ENCODE measurements around the gene TDRD7. TPM values are rescaled to one million over a fixed set of nuclear protein-coding genes. Genes with fewer than 3 reads are reported as not detected.

Gene TDRD7
- total RNA-seq, 1 donor from 2014 or later, result 8.1 TPM

DNA sequence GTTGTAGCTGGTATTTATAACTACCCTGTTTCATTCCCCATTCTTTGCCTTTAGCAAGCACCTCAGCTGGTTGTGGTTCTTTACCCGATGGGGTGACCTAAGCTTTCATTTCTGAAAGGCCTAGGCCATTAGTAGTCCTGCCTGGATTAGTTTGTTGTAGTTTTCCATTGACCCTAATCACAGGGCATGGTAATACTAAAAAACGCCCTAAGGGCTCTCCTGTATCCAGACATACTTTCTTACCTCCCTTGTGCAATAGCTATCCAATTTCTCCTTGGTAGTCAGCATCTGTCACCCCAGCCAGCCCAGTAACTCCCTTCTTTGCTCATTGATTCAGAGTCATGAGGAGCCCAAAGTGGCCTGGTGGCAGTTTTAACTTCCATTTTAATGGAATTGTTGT, 113.6 kb downstream of the TDRD7 start:
- no peak for DNase-seq (ENCODE audit: low spot score)
- Mint-ChIP-seq H3K36me3 (no peaks in the 10 kb centered on the region), H3K4me1 (peaks cover 21% of the 10 kb centered on the region), H3K27me3 (ENCODE audit: insufficient read depth, low read depth) (peaks cover 5% of the 10 kb centered on the region), H3K4me3 (no peak overlapping the region), H3K9me3 (no peaks in the 10 kb centered on the region), H3K27ac (no peak overlapping the region)
- Histone ChIP-seq H3K4me2 (no peak overlapping the region), H3K9ac (no peak overlapping the region), H3K79me2 (ENCODE audit: low read depth) (no peaks in the 10 kb centered on the region), H3K27ac (no peak overlapping the region), H3K36me3 (no peaks in the 10 kb centered on the region), H3K27me3 (no peaks in the 10 kb centered on the region), H4K20me1 (ENCODE audit: low read depth) (no peaks in the 10 kb centered on the region), H3K9me3 (ENCODE audit: low read depth) (no peaks in the 10 kb centered on the region), H3F3A (ENCODE audit: low read depth) (peaks cover 25% of the 10 kb centered on the region), H3K4me3 (no peak overlapping the region), H3K4me1 (peaks cover 21% of the 10 kb centered on the region), H2AFZ (replicated peaks) (no peak overlapping the region)
- TF ChIP-seq EZH2 (IDR thresholded peaks at IDR 0.05), result no peak
- TF ChIP-seq, protein P1, sequence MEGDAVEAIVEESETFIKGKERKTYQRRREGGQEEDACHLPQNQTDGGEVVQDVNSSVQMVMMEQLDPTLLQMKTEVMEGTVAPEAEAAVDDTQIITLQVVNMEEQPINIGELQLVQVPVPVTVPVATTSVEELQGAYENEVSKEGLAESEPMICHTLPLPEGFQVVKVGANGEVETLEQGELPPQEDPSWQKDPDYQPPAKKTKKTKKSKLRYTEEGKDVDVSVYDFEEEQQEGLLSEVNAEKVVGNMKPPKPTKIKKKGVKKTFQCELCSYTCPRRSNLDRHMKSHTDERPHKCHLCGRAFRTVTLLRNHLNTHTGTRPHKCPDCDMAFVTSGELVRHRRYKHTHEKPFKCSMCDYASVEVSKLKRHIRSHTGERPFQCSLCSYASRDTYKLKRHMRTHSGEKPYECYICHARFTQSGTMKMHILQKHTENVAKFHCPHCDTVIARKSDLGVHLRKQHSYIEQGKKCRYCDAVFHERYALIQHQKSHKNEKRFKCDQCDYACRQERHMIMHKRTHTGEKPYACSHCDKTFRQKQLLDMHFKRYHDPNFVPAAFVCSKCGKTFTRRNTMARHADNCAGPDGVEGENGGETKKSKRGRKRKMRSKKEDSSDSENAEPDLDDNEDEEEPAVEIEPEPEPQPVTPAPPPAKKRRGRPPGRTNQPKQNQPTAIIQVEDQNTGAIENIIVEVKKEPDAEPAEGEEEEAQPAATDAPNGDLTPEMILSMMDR (IDR thresholded peaks at IDR 0.05), result no peak
- no peak for TF ChIP-seq EZH2phosphoT487 (IDR thresholded peaks at IDR 0.05)

DNA sequence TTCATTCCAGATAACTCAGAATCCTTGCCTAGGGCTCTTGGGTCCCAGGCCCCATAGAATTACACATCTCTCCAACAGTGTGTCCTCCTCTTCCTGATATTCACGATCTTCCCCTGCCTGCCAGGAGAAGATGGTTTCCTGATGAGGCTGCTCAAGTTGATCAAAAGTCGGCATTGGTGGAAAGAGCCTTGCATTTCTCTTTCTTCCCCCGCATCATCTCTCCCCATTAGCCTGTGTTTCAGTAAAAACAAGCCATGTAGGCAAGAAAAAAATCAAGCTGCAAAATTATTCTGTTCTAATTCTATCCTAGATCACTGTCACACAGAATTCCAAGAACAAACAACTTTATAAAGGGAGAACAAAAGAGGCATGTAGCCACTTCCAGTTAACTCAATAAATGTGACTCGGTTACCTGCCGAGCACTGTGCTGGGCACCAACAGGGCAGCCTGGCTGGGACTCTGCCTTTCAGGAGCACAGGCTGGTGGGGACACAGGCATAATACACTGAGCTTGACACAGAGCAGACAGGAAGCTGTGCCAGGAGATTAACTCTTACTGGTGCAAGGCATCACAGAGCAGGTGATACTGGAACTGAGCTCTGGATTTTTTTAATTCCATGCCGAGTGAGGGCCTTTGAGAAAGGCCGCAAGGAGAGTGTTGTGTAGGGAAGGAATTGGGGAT, 115.1 kb downstream of the TDRD7 start:
- H3K9me3 Mint-ChIP-seq, result no peaks in the 10 kb centered on the region
- Histone ChIP-seq H3F3A (ENCODE audit: low read depth) (peaks cover 25% of the 10 kb centered on the region), H3K79me2 (ENCODE audit: low read depth) (no peaks in the 10 kb centered on the region), H3K9ac (no peak overlapping the region), H3K4me1 (peaks cover 21% of the 10 kb centered on the region), H4K20me1 (ENCODE audit: low read depth) (no peaks in the 10 kb centered on the region), H3K27ac (no peak overlapping the region), H2AFZ (replicated peaks) (no peak overlapping the region), H3K9me3 (ENCODE audit: low read depth) (no peaks in the 10 kb centered on the region), H3K36me3 (no peaks in the 10 kb centered on the region), H3K4me2 (peak overlapping the region; percentile 70), H3K4me3 (no peak overlapping the region), H3K27me3 (no peaks in the 10 kb centered on the region)
- H3K4me3 Mint-ChIP-seq, result peak overlapping the region; percentile 8
- H3K36me3 Mint-ChIP-seq, result no peaks in the 10 kb centered on the region
- no peak for TF ChIP-seq EZH2phosphoT487 (IDR thresholded peaks at IDR 0.05)
- TF ChIP-seq, protein P1 (IDR thresholded peaks at IDR 0.05), result no peak
- no peak for TF ChIP-seq EZH2 (IDR thresholded peaks at IDR 0.05)
- peaks cover 5% of the 10 kb centered on the region for H3K27me3 Mint-ChIP-seq (ENCODE audit: insufficient read depth, low read depth)
- peak; percentile 25 for DNase-seq (ENCODE audit: low spot score)
- no peak overlapping the region for H3K27ac Mint-ChIP-seq
- peaks cover 21% of the 10 kb centered on the region for H3K4me1 Mint-ChIP-seq

DNA sequence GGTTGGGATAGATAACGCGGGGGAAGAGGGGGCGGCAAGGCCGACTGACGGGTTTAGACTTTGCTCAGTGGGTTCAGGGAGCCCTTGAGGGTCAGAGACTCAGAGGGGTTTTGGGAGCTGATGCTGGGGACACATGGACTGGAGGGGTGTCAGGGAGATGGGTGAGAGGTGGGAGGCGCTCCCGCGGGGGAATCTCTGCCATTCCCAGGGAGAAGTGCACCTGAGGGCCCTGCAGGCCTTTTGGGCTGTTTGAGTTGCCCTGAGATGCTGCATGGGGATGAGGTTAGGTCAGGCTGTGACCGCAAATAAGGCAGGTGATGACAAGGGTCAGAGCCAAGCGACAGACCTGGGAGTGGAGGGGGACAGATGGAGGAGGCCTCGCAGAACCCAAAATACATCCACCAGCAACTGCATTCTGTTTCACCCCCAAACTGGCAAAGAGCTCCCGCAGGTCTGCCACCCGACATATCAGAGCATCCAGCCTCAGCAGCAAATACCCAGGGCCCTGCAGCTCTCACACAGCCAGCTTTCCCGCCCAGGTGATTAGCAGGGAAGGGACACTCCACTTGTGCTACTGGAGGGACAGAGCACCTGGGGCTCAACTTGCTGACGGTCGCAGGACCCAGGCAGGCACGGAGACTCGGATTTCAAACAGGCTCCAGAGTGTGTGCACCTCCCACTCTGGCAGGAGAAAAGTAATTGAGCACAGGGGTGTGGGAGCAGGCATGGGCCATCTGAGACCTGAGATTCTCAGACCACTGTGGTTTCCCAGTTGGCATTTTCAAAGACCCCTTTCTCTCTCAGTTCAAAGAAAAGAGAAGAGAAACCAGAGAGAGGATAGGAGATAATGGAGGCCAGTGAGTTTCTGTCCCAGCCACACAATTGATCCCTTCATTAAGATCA, 116.0 kb downstream of the TDRD7 start:
- Histone ChIP-seq H3K4me3 (no peak overlapping the region), H3K4me1 (peaks cover 21% of the 10 kb centered on the region), H3K4me2 (peak overlapping the region; percentile 70), H4K20me1 (ENCODE audit: low read depth) (no peaks in the 10 kb centered on the region), H3F3A (ENCODE audit: low read depth) (peaks cover 25% of the 10 kb centered on the region), H3K9ac (no peak overlapping the region), H3K27ac (peak overlapping the region; percentile 77), H3K79me2 (ENCODE audit: low read depth) (no peaks in the 10 kb centered on the region), H3K9me3 (ENCODE audit: low read depth) (no peaks in the 10 kb centered on the region), H3K27me3 (no peaks in the 10 kb centered on the region), H3K36me3 (no peaks in the 10 kb centered on the region), H2AFZ (replicated peaks) (no peak overlapping the region)
- H3K36me3 Mint-ChIP-seq, result no peaks in the 10 kb centered on the region
- H3K4me3 Mint-ChIP-seq, result no peak overlapping the region
- H3K4me1 Mint-ChIP-seq, result peaks cover 21% of the 10 kb centered on the region
- no peaks in the 10 kb centered on the region for H3K9me3 Mint-ChIP-seq
- H3K27me3 Mint-ChIP-seq (ENCODE audit: insufficient read depth, low read depth), result peaks cover 5% of the 10 kb centered on the region
- peak; percentile 72 for DNase-seq (ENCODE audit: low spot score)
- TF ChIP-seq EZH2 (IDR thresholded peaks at IDR 0.05), result no peak
- TF ChIP-seq EZH2phosphoT487 (IDR thresholded peaks at IDR 0.05), result no peak
- TF ChIP-seq, protein P1 (IDR thresholded peaks at IDR 0.05), result no peak
- H3K27ac Mint-ChIP-seq, result peak overlapping the region; percentile 11

Data from neural progenitor cell (in vitro differentiated cells).